Gastrocnemius medialis (tissue), 4 donors: ENCODE data around the gene SLC12A6. TPM values are rescaled to one million over a fixed set of nuclear protein-coding genes. Genes with fewer than 3 reads are reported as not detected.

Experiments used
- ATAC-seq, 2 donors: fragments of 150-250 bp; one replicate each; pipeline ENCODE4 v1.9.1; 2016
- DNase-seq, 2 donors: peaks; one replicate each; pipeline ENCODE4 v3.0.0-alpha.2; 2019
- H3K27ac ChIP-seq, 4 donors: fragments of 200-600 bp; sonication (generic); 1 replicate in 1 of 4; 2 replicates in 3 of 4; pipeline ENCODE4 v1.5.1; 2016 to 2018; ENCODE audit warnings: mild to moderate bottlenecking in 2 of 4, moderate library complexity in 1 of 4
- H3K27me3 ChIP-seq, 3 donors: fragments of 200-600 bp; sonication (generic) in 2 of 3; 1 replicate in 1 of 3; 2 replicates in 2 of 3; pipeline versions ENCODE4 v1.5.1 to v1.6.0; 2016 to 2019; ENCODE audit warnings: mild to moderate bottlenecking in 1 of 3, moderate library complexity in 1 of 3
- H3K36me3 ChIP-seq, 2 donors: fragments of 200-600 bp; sonication (generic) in 1 of 2; one replicate each; pipeline ENCODE4 v1.5.1; 2017 to 2018
- H3K4me1 ChIP-seq, 2 donors: fragments of 200-600 bp; sonication (generic) in 1 of 2; one replicate each; pipeline ENCODE4 v1.5.1; 2016 to 2017; ENCODE audit warnings: mild to moderate bottlenecking in 2 of 2
- H3K4me3 ChIP-seq, 4 donors: fragments of 200-600 bp; sonication (generic) in 3 of 4; 1 replicate in 1 of 4; 2 replicates in 3 of 4; pipeline ENCODE4 v1.5.1; 2016 to 2019; ENCODE audit warnings: mild to moderate bottlenecking in 2 of 4
- H3K9me3 ChIP-seq, 3 donors: fragments of 200-600 bp; sonication (generic) in 2 of 3; 1 replicate in 1 of 3; 2 replicates in 2 of 3; pipeline ENCODE4 v1.5.1; 2016 to 2019
- CTCF ChIP-seq, 5 experiments: fragments of 450-650 bp in 3 of 5; fragments of 200-600 bp in 2 of 5; sonication (generic) in 2 of 5; IDR thresholded peaks in 4 of 5; conservative IDR thresholded peaks in 1 of 5; 1 replicate in 4 of 5; 2 replicates in 1 of 5; pipeline ENCODE4 v1.5.1; 2016 to 2019; ENCODE audit warnings: antibody characterized with exemption in 5 of 5, mild to moderate bottlenecking in 3 of 5, moderate library complexity in 3 of 5
- POLR2A ChIP-seq, 2 donors: fragments of 450-650 bp; IDR thresholded peaks; one replicate each; pipeline ENCODE4 v1.6.1; 2017; ENCODE audit warnings: antibody characterized with exemption in 2 of 2, mild to moderate bottlenecking in 2 of 2, moderate library complexity in 2 of 2
- in situ Hi-C, 4 donors: fragments of 200-750 bp; cut with MboI; loops; one replicate each; pipeline versions ENCODE4 v1.15.0 to v1.8.0; 2017; ENCODE audit warnings: low sequenced_read_pairs in 4 of 4
- intact Hi-C: fragments of 100-400 bp; cut with DNase I; formaldehyde crosslinking; loops from one replicate; pipeline ENCODE4 v1.15.1; 2023; ENCODE audit warnings: low total_unique reads
- total RNA-seq, 4 donors: library from RNA; depleted of rRNA; stranded (reverse); fragments of >200 nt; gene quantifications; one replicate each; pipeline versions ENCODE4 v1.1.0 to v1.2.3, GENCODE V29; 2016

The SLC12A6 gene
- total RNA-seq, 4 donors from 2014 or later, result 17.3 to 25.4 (median 19.5) TPM

GRCh38 chr15:34242331-34242710 lies 95.3 kb downstream of the SLC12A6 start:
- no peak for ATAC-seq
- no peak overlapping the region for H3K27ac ChIP-seq
- in situ Hi-C loops (loop anchor here in 3 of 4 donors (10.0 to 25.0 kb wide), 4 partner anchors 82 to 745 kb away; partner anchors contain the start of genes LPCAT4 (in 2 of the 3) and ZNF770 (in 1 of the 3)), intact Hi-C loops (loop anchor here (5.0 kb wide), 1 partner anchor 125 kb away; the partner anchor contains the start of gene LPCAT4)
- TF ChIP-seq POLR2A (IDR thresholded peaks at IDR 0.05), result no peak
- no peak for TF ChIP-seq CTCF (IDR thresholded peaks at IDR 0.05 in 4 of 5, conservative IDR thresholded peaks at IDR 0.05 in 1 of 5)
- H3K4me3 ChIP-seq, result no peak overlapping the region
- H3K9me3 ChIP-seq, result no peaks in the 10 kb centered on the region
- DNase-seq, result no peak
- no peaks in the 10 kb centered on the region for H3K4me1 ChIP-seq
- no peaks in the 10 kb centered on the region for H3K27me3 ChIP-seq
- H3K36me3 ChIP-seq, result peaks cover 0 to 64% of the 10 kb centered on the region in 2 donors

GRCh38 chr15:34241376-34242330 lies 95.9 kb downstream of the SLC12A6 start:
- DNase-seq, result no peak
- no peak overlapping the region for H3K4me3 ChIP-seq
- no peaks in the 10 kb centered on the region for H3K9me3 ChIP-seq
- in situ Hi-C loops (loop anchor here in 3 of 4 donors (10.0 to 25.0 kb wide), 4 partner anchors 83 to 746 kb away; partner anchors contain the start of genes LPCAT4 (in 2 of the 3) and ZNF770 (in 1 of the 3)), intact Hi-C loops (loop anchor here (5.0 kb wide), 1 partner anchor 126 kb away; the partner anchor contains the start of gene LPCAT4)
- peak in 1 of 2 donors; percentile 58 for ATAC-seq
- H3K27ac ChIP-seq, result no peak overlapping the region
- no peaks in the 10 kb centered on the region for H3K4me1 ChIP-seq
- peaks cover 0 to 70% of the 10 kb centered on the region in 2 donors for H3K36me3 ChIP-seq
- TF ChIP-seq CTCF (IDR thresholded peaks at IDR 0.05 in 4 of 5, conservative IDR thresholded peaks at IDR 0.05 in 1 of 5), result peak in 4 of 5 experiments; percentile 40 to 72 (median 55)
- no peak for TF ChIP-seq POLR2A (IDR thresholded peaks at IDR 0.05)
- H3K27me3 ChIP-seq, result no peaks in the 10 kb centered on the region

- peaks cover 0 to 79% of the 10 kb centered on the region in 2 donors for H3K36me3 ChIP-seq
- DNase-seq (no peak), ATAC-seq (no peak)
- H3K9me3 ChIP-seq, result no peaks in the 10 kb centered on the region
- no peaks in the 10 kb centered on the region for H3K4me1 ChIP-seq
- TF ChIP-seq POLR2A (IDR thresholded peaks at IDR 0.05) (no peak), CTCF (IDR thresholded peaks at IDR 0.05 in 4 of 5, conservative IDR thresholded peaks at IDR 0.05 in 1 of 5) (no peak)
- no peak overlapping the region for H3K4me3 ChIP-seq
- no peaks in the 10 kb centered on the region for H3K27me3 ChIP-seq
- H3K27ac ChIP-seq, result no peak overlapping the region
- in situ Hi-C loops, result loop anchor here in 3 of 4 donors (10.0 to 25.0 kb wide), 4 partner anchors 84 to 747 kb away; partner anchors contain the start of genes LPCAT4 (in 2 of the 3) and ZNF770 (in 1 of the 3)
- intact Hi-C loops, result loop anchor here (5.0 kb wide), 1 partner anchor 127 kb away; the partner anchor contains the start of gene LPCAT4
These were observed 97.0 kb downstream of the SLC12A6 start for GRCh38 chr15:34240537-34240936.

GRCh38 chr15:34239151-34239808 lies 98.3 kb downstream of the SLC12A6 start:
- Histone ChIP-seq H3K4me1 (no peaks in the 10 kb centered on the region), H3K27ac (no peak overlapping the region), H3K4me3 (no peak overlapping the region), H3K9me3 (no peaks in the 10 kb centered on the region), H3K36me3 (peaks cover 0 to 74% of the 10 kb centered on the region in 2 donors), H3K27me3 (no peaks in the 10 kb centered on the region)
- ATAC-seq, result no peak
- DNase-seq, result no peak
- TF ChIP-seq CTCF (IDR thresholded peaks at IDR 0.05 in 4 of 5, conservative IDR thresholded peaks at IDR 0.05 in 1 of 5), result no peak
- TF ChIP-seq POLR2A (IDR thresholded peaks at IDR 0.05), result no peak
- in situ Hi-C loops, result loop anchor here in 2 of 4 donors (10.0 to 25.0 kb wide), 3 partner anchors 106 to 748 kb away; partner anchors contain the start of genes LPCAT4 (in 1 of the 2), NOP10 (in 1 of the 2), NUTM1 (in 1 of the 2) and ZNF770 (in 1 of the 2)
- intact Hi-C loops, result no loop called here
